ENCODE results near the gene UBE2QL1. TPM values are rescaled to one million over a fixed set of nuclear protein-coding genes. Genes with fewer than 3 reads are reported as not detected.

The UBE2QL1 gene
- total and polyA plus RNA-seq, 2 donors (not counting 1 experiment from before 2014, with no cell fraction given): 0.33 to 1.7 TPM

- no peak overlapping the region for H3K4me2 ChIP-seq (replicated peaks; ENCODE audit: low read depth, low read length, poor library complexity, severe bottlenecking)
- H3K9me3 ChIP-seq (ENCODE audit: control extremely low read depth in 1 of 3, control insufficient read depth in 2 of 3, insufficient read depth in 1 of 3, low read length in 2 of 3): no peaks in the 10 kb centered on the region
- no peak overlapping the region for H2AFZ ChIP-seq (ENCODE audit: insufficient read depth, low read depth, low read length, poor library complexity, severe bottlenecking)
- no peaks in the 10 kb centered on the region for H4K20me1 ChIP-seq (ENCODE audit: control insufficient read depth, insufficient read depth, low read length, poor library complexity, severe bottlenecking)
- TF ChIP-seq EZH2 (IDR thresholded peaks at IDR 0.05; ENCODE audit: borderline replicate concordance, insufficient read depth, low read depth, low read length, poor library complexity, severe bottlenecking) (no peak), CTCF (IDR thresholded peaks at IDR 0.05) (no peak)
- Mint-ChIP-seq H3K27me3 (peaks cover 5% of the 10 kb centered on the region), H3K9me3 (ENCODE audit: insufficient read depth) (no peaks in the 10 kb centered on the region), H3K4me3 (no peak overlapping the region), H3K4me1 (no peaks in the 10 kb centered on the region), H3K27ac (no peak overlapping the region)
- intact Hi-C loops (cut with micrococcal nuclease): no loop called here
- no peak overlapping the region for H3K4me3 ChIP-seq (ENCODE audit: control extremely low read depth in 1 of 5, extremely low read depth in 1 of 5, insufficient read depth in 1 of 5, low read depth in 2 of 5, low read length in 4 of 5)
- no peaks in the 10 kb centered on the region for H3K4me1 ChIP-seq (ENCODE audit: control insufficient read depth in 2 of 2, insufficient read depth in 2 of 2, low read length in 2 of 2)
- ATAC-seq (ENCODE audit: low read depth) (no peak), DNase-seq (no peak)
- no peaks in the 10 kb centered on the region for H3K36me3 ChIP-seq (replicated peaks in 1 of 2; ENCODE audit: control extremely low read depth in 1 of 2, control insufficient read depth in 1 of 2, extremely low read depth in 1 of 2, insufficient read depth in 2 of 2, low read length in 1 of 2)
- ChIA-PET POLR2A (no interaction called here), CTCF (no interaction called here)
- 94% methylated on average over 11 of the region's 12 CpGs for WGBS (ENCODE audit: insufficient coverage)
- H3K79me2 ChIP-seq (ENCODE audit: control insufficient read depth, insufficient read depth, low read length): no peaks in the 10 kb centered on the region
- H3K27ac ChIP-seq (ENCODE audit: low read length in 2 of 2): no peak overlapping the region
- H3K27me3 ChIP-seq (replicated peaks in 1 of 4; ENCODE audit: control extremely low read depth in 1 of 4, control insufficient read depth in 3 of 4, insufficient read depth in 4 of 4, low read length in 3 of 4): no peaks in the 10 kb centered on the region
- no peak overlapping the region for H3K9ac ChIP-seq (ENCODE audit: low read length)
Measured at GRCh38 chr5:6542421-6543345, 94.0 kb downstream of the UBE2QL1 start.

- TF ChIP-seq EZH2 (IDR thresholded peaks at IDR 0.05; ENCODE audit: borderline replicate concordance, insufficient read depth, low read depth, low read length, poor library complexity, severe bottlenecking) (no peak), CTCF (IDR thresholded peaks at IDR 0.05) (no peak)
- H3K27ac ChIP-seq (ENCODE audit: low read length in 2 of 2): no peak overlapping the region
- Mint-ChIP-seq H3K4me1 (no peaks in the 10 kb centered on the region), H3K4me3 (no peak overlapping the region), H3K27me3 (peaks cover 4% of the 10 kb centered on the region), H3K9me3 (ENCODE audit: insufficient read depth) (no peaks in the 10 kb centered on the region), H3K27ac (no peak overlapping the region)
- no peaks in the 10 kb centered on the region for H3K9me3 ChIP-seq (ENCODE audit: control extremely low read depth in 1 of 3, control insufficient read depth in 2 of 3, insufficient read depth in 1 of 3, low read length in 2 of 3)
- DNase-seq (no peak), ATAC-seq (ENCODE audit: low read depth) (no peak)
- H3K4me2 ChIP-seq (replicated peaks; ENCODE audit: low read depth, low read length, poor library complexity, severe bottlenecking): no peak overlapping the region
- CTCF ChIA-PET: no interaction called here
- no peak overlapping the region for H3K9ac ChIP-seq (ENCODE audit: low read length)
- no peaks in the 10 kb centered on the region for H3K79me2 ChIP-seq (ENCODE audit: control insufficient read depth, insufficient read depth, low read length)
- POLR2A ChIA-PET: no interaction called here
- H2AFZ ChIP-seq (ENCODE audit: insufficient read depth, low read depth, low read length, poor library complexity, severe bottlenecking): no peak overlapping the region
- no peaks in the 10 kb centered on the region for H3K27me3 ChIP-seq (replicated peaks in 1 of 4; ENCODE audit: control extremely low read depth in 1 of 4, control insufficient read depth in 3 of 4, insufficient read depth in 4 of 4, low read length in 3 of 4)
- intact Hi-C loops (cut with micrococcal nuclease): no loop called here
- WGBS (ENCODE audit: insufficient coverage): 74% methylated on average over 4 of the region's 6 CpGs
- H3K4me3 ChIP-seq (ENCODE audit: control extremely low read depth in 1 of 5, extremely low read depth in 1 of 5, insufficient read depth in 1 of 5, low read depth in 2 of 5, low read length in 4 of 5): no peak overlapping the region
- H3K4me1 ChIP-seq (ENCODE audit: control insufficient read depth in 2 of 2, insufficient read depth in 2 of 2, low read length in 2 of 2): no peaks in the 10 kb centered on the region
- no peaks in the 10 kb centered on the region for H4K20me1 ChIP-seq (ENCODE audit: control insufficient read depth, insufficient read depth, low read length, poor library complexity, severe bottlenecking)
- no peaks in the 10 kb centered on the region for H3K36me3 ChIP-seq (replicated peaks in 1 of 2; ENCODE audit: control extremely low read depth in 1 of 2, control insufficient read depth in 1 of 2, extremely low read depth in 1 of 2, insufficient read depth in 2 of 2, low read length in 1 of 2)
Measured at GRCh38 chr5:6543346-6543730, 94.7 kb downstream of the UBE2QL1 start.
